ENCODE measurements around the gene GMDS. TPM values are rescaled to one million over a fixed set of nuclear protein-coding genes. Genes with fewer than 3 reads are reported as not detected.

GMDS gene
- total and polyA plus RNA-seq, 2 of the 13 experiments (the other 11 are each of a cell fraction or from before 2014, with no cell fraction given), result 64.4 to 112 TPM

GRCh38 chr6:1623769-1624057 is 621.7 kb downstream of the GMDS start:
- H3K4me1 ChIP-seq (ENCODE audit: insufficient read depth, low read length), result no peaks in the 10 kb centered on the region
- H4K20me1 ChIP-seq (ENCODE audit: insufficient read depth, low read length), result no peaks in the 10 kb centered on the region; the same call in 1 of the 2 replicates
- ChIA-PET POLR2A (no interaction called here), CTCF (ENCODE audit: low intra/inter-chr PET ratio, low total read pairs) (no interaction called here)
- H3K36me3 ChIP-seq (replicated peaks in 1 of 2; ENCODE audit: control insufficient read depth in 1 of 2, insufficient read depth in 2 of 2, low read length in 2 of 2), result peaks cover 4 to 34% of the 10 kb centered on the region in 2 experiments
- FAIRE-seq (no peak), ATAC-seq (no peak), DNase-seq (ENCODE audit: low spot score) (no peak)
- no peak overlapping the region for H3K4me3 ChIP-seq (replicated peaks in 1 of 3; ENCODE audit: insufficient read depth in 1 of 3, low read depth in 2 of 3, low read length in 3 of 3)
- H3K9ac ChIP-seq (ENCODE audit: insufficient read depth, low read depth, low read length), result no peak overlapping the region
- BruUV-seq (replicated peaks), result no TSS peak
- no peak overlapping the region for H2AFZ ChIP-seq (ENCODE audit: low read length)
- H3K4me2 ChIP-seq (ENCODE audit: low read depth, low read length), result no peak overlapping the region
- intact Hi-C loops (cut with micrococcal nuclease; ENCODE audit: unreplicated experiment), result no loop called here
- H3K79me2 ChIP-seq (ENCODE audit: insufficient read depth, low read length), result no peaks in the 10 kb centered on the region
- no peak overlapping the region for H3K27ac ChIP-seq (ENCODE audit: extremely low read length, insufficient read depth, low read length)
- over 99% methylated on average over 12 of the region's 12 CpGs for WGBS (ENCODE audit: low lambda C conversion rate)
- in situ Hi-C loops (cut with HindIII; ENCODE audit: extremely low pct_ligation_motif_present, low pct_unique_long_range_greater_than_20kb), result no loop called here
- H3K9me3 ChIP-seq (ENCODE audit: low read length), result no peaks in the 10 kb centered on the region
- no peaks in the 10 kb centered on the region for H3K27me3 ChIP-seq (ENCODE audit: control insufficient read depth in 1 of 2, insufficient read depth in 2 of 2, low read length in 2 of 2)
- TF ChIP-seq ZNF224 (CRISPR knock-in tag; IDR thresholded peaks at IDR 0.05) (no peak), ZNF232 (CRISPR knock-in tag; IDR thresholded peaks at IDR 0.05; ENCODE audit: borderline replicate concordance) (no peak), HNF1A (IDR thresholded peaks at IDR 0.05; ENCODE audit: low read depth) (no peak), HNF1A (CRISPR knock-in tag; IDR thresholded peaks at IDR 0.05; ENCODE audit: borderline replicate concordance) (no peak), ZNF329 (CRISPR knock-in tag; IDR thresholded peaks at IDR 0.05; ENCODE audit: low read depth) (no peak), CBX2 (IDR thresholded peaks at IDR 0.05; ENCODE audit: low read depth, low read length) (no peak), CBX2 (CRISPR knock-in tag; IDR thresholded peaks at IDR 0.05; ENCODE audit: low read depth) (no peak), THAP11 (CRISPR knock-in tag; IDR thresholded peaks at IDR 0.05) (no peak), MLLT10 (CRISPR knock-in tag; IDR thresholded peaks at IDR 0.05) (no peak), PHF8 (CRISPR knock-in tag; IDR thresholded peaks at IDR 0.05) (no peak), SNAI1 (CRISPR knock-in tag; IDR thresholded peaks at IDR 0.05; ENCODE audit: borderline replicate concordance) (no peak), ZMYM3 (CRISPR knock-in tag; IDR thresholded peaks at IDR 0.05) (no peak)
- TF ChIP-seq, protein P1, sequence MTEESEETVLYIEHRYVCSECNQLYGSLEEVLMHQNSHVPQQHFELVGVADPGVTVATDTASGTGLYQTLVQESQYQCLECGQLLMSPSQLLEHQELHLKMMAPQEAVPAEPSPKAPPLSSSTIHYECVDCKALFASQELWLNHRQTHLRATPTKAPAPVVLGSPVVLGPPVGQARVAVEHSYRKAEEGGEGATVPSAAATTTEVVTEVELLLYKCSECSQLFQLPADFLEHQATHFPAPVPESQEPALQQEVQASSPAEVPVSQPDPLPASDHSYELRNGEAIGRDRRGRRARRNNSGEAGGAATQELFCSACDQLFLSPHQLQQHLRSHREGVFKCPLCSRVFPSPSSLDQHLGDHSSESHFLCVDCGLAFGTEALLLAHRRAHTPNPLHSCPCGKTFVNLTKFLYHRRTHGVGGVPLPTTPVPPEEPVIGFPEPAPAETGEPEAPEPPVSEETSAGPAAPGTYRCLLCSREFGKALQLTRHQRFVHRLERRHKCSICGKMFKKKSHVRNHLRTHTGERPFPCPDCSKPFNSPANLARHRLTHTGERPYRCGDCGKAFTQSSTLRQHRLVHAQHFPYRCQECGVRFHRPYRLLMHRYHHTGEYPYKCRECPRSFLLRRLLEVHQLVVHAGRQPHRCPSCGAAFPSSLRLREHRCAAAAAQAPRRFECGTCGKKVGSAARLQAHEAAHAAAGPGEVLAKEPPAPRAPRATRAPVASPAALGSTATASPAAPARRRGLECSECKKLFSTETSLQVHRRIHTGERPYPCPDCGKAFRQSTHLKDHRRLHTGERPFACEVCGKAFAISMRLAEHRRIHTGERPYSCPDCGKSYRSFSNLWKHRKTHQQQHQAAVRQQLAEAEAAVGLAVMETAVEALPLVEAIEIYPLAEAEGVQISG (CRISPR knock-in tag; IDR thresholded peaks at IDR 0.05), result no peak
- TF ChIP-seq, protein P2, sequence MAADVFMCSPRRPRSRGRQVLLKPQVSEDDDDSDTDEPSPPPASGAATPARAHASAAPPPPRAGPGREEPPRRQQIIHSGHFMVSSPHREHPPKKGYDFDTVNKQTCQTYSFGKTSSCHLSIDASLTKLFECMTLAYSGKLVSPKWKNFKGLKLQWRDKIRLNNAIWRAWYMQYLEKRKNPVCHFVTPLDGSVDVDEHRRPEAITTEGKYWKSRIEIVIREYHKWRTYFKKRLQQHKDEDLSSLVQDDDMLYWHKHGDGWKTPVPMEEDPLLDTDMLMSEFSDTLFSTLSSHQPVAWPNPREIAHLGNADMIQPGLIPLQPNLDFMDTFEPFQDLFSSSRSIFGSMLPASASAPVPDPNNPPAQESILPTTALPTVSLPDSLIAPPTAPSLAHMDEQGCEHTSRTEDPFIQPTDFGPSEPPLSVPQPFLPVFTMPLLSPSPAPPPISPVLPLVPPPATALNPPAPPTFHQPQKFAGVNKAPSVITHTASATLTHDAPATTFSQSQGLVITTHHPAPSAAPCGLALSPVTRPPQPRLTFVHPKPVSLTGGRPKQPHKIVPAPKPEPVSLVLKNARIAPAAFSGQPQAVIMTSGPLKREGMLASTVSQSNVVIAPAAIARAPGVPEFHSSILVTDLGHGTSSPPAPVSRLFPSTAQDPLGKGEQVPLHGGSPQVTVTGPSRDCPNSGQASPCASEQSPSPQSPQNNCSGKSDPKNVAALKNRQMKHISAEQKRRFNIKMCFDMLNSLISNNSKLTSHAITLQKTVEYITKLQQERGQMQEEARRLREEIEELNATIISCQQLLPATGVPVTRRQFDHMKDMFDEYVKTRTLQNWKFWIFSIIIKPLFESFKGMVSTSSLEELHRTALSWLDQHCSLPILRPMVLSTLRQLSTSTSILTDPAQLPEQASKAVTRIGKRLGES (CRISPR knock-in tag; IDR thresholded peaks at IDR 0.05; ENCODE audit: borderline replicate concordance), result no peak
- TF ChIP-seq, protein P3, sequence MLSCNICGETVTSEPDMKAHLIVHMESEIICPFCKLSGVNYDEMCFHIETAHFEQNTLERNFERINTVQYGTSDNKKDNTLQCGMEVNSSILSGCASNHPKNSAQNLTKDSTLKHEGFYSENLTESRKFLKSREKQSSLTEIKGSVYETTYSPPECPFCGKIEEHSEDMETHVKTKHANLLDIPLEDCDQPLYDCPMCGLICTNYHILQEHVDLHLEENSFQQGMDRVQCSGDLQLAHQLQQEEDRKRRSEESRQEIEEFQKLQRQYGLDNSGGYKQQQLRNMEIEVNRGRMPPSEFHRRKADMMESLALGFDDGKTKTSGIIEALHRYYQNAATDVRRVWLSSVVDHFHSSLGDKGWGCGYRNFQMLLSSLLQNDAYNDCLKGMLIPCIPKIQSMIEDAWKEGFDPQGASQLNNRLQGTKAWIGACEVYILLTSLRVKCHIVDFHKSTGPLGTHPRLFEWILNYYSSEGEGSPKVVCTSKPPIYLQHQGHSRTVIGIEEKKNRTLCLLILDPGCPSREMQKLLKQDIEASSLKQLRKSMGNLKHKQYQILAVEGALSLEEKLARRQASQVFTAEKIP (CRISPR knock-in tag; IDR thresholded peaks at IDR 0.05; ENCODE audit: borderline replicate concordance), result no peak
